HG03039 (cell line): ENCODE measurements around the gene TPH2.

Experiments used
- ATAC-seq: cut with Tn5 transposase; IDR thresholded peaks from one replicate; pipeline ENCODE4 v1.9.1; 2021; ENCODE audit warnings: mild to moderate bottlenecking, moderate library complexity; ENCODE audit not compliant: unreplicated experiment

TPH2 gene

DNA sequence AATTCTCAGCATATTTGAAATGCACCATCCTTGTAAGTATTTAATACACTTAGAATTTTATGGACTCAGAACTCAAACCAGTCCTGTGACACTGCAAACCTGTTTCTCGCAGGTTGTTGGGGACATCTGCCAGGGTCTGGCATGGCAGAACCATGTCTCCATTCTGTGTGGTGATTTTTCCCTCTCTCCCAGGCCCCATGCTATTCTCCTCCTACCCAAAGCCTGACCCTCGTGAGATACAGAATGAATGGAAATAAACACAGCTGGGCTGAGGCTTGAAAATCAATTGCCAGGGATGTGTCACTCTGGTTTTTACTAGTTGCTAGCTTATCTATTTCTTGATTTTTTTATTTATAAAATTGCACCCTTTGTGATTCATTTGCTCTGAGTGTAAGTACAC, 19.8 kb downstream of the TPH2 start:
- ATAC-seq, result no peak

DNA sequence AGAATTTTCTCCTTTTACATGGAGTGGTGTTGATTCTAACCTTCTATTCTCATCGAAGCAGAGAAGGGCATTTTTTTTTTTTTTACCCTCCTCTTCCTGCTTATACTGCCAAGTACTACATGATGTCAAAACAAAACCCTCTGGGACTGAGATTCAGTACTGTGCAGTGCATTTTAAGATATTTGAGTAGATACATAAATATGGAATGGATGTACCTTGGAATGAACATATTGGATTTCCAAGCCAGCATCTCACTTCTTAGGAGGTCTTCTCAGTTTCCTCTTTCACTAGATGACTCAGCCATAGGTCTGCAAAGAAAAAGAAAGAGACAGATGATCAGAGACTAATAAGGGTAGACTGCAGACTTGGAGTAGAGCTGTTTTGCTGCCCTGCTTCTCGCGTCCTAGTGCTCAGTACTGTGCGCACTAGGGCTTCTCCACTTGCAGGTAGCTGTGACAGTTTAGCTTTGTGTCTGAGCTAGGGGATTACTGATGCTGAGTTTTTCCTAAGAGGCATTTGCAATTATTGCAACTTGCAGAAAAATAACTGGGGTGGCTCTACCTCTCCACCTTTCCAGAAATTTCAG, 20.4 kb downstream of the TPH2 start:
- no peak for ATAC-seq

DNA sequence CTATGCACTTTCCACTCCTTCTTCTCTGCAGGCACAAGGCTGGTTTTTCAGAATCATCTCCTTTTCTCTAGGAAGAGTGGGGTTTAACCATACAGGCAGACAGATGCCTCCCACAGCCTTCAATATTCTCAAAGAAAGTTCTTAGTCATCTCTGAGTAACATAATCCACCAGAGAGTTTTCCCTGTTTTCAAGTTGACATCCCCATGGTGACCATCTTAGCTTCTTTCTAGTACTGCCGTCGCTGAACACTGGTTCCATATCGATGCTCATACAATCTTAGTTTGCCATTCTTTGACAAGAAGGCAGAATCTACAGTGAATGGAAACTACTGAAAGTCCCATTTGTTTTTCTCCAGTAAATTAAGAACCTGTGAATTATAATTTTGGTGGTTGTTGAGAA, 28.6 kb downstream of the TPH2 start:
- no peak for ATAC-seq

DNA sequence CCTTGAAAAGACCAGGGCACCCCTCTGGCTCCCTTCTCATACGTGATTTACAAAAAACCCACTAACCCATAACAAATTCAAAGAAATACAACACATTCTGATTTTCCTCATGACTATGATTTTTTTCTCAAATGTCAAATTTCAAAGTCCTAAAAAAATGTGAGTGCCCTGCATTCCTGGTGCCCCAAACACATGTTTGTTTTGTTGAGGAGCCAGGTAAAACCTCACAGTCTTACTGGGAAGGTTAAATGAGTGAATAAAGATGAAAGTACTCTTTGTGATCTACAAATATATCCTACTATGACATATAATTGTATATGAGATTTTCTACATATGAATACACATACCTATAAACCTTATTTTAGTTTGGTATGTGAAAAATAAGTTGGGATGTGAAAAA, 30.7 kb downstream of the TPH2 start:
- no peak for ATAC-seq

DNA sequence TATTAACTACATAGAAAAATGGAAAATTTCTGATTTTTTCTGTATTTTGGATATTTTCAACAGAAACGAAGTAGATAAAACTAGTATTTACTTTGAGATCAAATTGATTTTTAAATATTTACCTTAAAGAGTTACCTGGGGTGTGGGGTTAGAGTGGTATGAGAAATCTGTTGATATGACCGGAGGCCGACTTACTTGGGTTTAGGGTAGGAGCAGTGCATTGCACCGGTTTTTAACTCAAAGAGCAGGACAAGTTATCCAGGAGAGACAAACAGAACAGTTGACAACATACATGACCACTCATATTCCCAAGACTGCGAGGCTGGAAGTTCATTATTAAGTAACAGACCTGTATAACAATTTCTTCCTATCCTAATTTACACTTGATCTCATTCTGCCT, 31.4 kb downstream of the TPH2 start:
- no peak for ATAC-seq

DNA sequence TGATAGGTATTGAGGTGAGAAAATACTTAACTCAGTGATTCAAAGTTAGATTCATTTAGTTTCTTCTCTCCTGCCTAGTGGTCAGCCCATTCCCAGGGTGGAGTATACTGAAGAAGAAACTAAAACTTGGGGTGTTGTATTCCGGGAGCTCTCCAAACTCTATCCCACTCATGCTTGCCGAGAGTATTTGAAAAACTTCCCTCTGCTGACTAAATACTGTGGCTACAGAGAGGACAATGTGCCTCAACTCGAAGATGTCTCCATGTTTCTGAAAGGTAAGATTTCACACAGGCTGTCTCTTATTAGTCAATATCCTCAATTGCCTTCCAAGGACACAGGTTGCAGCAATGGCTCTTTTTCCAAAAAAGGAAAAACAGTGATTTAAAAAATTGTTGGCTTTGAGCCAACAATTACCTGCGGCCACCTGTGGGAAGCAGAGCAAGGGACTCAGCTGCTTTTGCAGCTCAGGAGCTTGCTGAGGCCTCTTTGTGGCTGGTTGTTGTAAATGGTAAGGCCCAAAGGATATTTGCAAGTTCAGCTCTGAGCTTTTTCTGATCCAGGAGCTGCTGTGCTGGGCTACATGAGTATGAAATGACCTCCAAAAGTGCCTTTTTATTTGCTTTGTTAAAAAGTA, 33.9 kb downstream of the TPH2 start:
- no peak for ATAC-seq

DNA sequence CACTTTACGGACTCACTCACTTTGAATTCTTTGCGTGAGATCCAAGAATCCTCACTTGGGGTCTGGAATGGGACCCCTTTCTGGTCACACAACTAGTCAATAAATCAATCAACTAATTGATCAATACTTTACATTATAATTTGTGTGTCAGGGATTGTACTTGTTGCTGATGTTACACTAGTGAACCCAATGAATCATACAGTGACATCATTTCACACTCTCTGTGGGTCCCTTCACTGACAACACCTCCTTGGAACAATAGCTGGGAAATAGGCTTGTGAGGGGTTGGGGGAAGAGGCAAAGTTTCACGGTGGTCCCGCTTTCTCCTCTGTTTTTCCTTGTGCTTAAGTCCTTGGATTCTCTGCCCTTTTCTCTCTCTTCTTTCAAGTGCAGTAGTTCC, 35.0 kb downstream of the TPH2 start:
- no peak for ATAC-seq

DNA sequence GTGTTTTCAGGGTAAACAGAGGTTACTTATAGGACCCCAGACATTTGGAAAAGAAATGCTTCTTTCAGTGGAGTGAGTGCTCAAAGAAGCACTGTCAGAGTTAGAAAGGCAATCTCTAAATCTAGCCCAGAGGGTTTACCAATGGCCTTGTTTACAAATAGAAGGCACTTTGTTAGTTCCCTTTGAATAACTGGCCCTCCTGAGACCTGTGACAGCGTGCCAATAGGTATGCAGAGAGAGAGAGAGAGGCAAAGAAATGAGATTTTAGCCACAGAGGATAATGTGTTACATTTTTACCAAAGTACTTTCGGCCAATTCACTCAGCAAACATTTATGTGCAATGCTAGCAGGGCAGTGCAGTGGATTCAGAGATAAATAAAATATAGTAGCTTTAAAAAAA, 41.9 kb downstream of the TPH2 start:
- no peak for ATAC-seq

DNA sequence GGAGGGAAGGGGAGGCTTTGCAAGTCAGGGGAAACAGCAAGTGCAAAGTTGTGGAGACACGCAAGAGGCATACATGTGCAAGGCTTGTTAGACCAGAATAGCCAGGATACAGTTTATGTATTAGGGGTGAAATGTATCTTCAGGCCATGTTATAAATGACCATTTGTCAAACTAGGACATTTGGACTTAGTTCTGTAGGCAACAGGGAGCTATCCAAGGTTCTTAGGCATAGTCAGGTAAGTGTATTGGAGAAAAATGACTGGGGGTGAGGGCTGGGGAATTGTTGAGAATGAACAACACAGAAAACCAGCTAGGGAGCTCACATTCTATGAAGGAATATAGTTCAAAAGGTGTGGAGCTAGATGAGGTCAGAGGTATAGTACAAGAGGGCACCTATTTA, 42.5 kb downstream of the TPH2 start:
- ATAC-seq, result no peak

DNA sequence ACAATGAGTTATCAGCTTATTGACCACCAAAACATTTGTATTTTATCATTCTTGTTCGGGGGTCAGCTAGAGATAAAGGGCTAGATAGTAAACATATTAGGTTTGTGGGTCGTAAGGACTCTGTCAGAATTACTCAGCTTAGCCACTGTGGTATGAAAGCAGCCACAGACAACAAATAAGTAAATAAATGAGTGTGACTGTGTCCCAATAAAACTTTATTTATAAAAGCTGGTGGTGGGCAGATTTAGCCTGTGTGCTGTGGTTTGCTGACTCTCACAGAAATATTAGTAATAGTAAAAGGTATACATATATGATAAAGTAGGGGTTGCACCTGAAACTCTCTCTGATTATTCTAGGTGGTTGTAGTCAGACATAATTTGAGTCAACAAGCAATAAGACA, 56.1 kb downstream of the TPH2 start:
- ATAC-seq, result no peak

DNA sequence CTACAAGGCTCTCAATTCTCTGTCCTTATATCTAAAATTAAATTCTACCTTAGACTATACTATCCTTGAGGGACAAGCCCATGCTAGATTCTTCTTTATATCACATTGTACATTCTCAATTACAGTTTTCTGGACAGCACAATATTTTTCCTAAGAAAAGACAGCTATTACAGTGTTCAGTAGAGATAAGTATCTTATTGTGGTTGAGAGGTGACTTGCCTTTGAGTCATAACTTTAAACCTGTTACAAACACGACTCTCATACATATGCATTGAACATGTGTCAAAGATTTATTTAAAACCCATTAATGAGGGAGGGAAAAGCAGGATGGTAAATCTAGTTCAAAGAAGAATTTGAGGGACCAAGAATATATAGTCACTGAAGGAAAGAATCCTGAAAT, 61.1 kb downstream of the TPH2 start:
- ATAC-seq, result no peak

DNA sequence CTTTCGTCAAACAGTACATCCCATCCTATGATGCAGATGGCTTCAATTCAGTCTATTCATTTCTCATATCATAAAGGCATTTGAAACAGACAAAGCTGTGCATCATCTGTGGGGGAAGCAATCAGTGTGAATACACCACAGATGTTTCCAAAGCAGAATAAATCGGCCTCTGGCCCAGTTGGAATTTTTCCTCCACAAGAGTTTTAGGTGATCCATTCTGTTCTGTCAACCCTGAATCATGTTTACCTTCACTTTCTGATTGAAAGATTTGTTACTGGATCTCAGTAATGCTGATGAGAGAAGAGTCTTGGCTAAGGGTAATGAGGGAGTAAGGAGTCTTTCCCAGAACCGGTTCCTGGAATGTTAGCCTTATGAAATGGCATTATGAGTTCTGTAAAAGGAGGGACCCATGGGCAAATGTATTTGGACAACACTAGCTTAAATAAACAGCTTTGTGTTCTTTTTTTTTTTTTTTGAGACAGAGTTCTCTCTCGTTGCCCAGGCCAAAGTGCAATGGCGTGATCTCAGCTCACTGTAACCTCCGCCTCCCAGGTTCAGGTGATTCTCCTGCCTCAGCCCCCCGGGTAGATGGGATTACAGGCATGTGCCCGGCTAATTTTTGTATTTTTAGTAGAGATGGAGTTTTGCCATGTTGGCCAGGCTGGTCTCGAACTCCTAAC, 62.5 kb downstream of the TPH2 start:
- ATAC-seq, result no peak

DNA sequence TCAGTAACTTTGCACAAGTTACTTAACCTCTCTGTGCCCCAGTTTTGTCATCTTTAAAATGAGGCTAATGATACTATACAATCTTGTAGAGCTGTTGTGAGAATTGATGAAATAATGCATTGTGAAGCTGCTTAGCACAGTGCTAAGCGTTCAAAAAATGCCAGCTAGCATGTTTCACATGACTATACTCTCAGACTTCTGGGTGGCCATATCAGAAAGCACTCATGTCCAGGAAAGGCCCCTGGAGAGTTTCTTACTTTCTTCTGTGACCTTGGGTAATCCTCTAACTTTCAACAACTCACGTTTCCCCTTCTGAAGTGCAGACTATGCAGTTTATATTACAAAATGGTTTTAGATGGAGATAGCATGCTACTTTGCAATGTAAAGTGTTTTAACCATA, 68.1 kb downstream of the TPH2 start:
- ATAC-seq, result no peak

DNA sequence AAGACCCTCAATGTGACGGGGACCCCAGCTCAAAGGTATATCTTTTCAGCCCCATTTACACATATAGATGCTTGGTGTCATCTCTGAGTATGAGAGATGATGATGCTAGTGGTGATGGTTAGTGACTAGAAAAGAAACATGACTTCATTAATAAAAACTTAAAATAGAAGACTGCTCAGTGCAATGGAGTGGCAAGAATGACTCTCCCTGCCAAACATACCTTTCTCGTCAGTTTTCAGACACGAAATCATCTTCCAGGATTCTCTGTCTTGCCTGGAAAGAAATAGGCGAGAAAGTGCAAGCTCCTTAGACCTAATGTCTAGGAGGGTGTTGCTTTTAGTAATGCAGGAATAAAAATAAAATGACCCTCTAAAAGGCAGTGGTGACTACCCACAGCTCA, 71.7 kb downstream of the TPH2 start:
- ATAC-seq, result no peak

DNA sequence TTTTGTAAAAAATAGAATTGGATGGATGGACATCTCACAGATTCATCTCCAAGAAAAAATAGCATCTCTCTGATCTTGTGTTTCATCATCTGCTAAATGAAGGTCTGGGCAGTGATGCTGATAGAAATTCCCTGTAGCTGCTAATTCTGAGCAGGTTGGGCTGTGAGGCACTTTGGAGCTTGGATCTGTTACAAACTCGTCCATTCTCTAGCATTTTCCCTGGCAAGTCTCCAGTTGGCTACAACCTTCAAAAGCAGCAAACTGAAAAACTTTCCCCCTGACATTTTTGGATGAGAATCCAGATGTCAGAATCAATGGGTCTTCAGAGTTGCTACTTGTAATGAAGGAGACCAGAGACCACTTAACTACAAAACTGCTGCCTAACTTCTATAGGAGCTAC, 72.7 kb downstream of the TPH2 start:
- ATAC-seq, result no peak

DNA sequence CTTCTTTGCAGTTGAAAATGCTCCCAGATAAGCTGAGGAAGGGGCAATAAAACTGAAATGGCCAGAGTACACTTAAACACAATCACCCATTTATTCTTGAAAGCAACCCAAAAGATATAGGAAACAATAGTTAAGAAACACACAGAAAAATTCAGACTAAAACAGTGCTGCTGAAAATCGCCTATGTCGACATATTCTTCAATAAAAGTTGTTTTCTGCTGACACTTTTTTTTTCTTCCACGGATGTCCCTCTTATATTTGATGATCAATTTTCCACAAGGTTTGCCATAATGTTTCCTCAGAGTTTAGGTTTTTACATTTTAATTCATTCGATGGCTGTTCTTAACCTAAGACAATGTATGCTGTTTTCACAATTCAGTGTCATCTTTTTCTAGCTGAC, 74.2 kb downstream of the TPH2 start:
- no peak for ATAC-seq

DNA sequence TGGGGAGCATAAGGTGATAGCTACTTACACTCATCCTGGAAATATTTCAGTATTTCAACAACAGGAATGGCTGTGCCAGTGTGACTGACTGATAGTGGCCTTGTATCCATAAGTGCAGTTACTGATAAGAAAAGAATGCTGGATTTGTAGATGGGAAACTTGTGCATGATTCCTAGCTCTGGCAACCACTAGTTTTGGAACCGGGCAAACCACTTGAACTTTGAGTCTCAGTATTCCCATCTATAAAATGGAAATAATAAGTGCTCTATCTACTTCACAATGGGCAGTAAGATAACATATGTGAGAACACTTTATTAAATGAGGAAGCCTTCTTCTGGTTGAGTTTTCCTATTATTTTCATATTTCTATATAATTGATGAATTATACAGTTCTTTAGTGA, 77.2 kb downstream of the TPH2 start:
- no peak for ATAC-seq

DNA sequence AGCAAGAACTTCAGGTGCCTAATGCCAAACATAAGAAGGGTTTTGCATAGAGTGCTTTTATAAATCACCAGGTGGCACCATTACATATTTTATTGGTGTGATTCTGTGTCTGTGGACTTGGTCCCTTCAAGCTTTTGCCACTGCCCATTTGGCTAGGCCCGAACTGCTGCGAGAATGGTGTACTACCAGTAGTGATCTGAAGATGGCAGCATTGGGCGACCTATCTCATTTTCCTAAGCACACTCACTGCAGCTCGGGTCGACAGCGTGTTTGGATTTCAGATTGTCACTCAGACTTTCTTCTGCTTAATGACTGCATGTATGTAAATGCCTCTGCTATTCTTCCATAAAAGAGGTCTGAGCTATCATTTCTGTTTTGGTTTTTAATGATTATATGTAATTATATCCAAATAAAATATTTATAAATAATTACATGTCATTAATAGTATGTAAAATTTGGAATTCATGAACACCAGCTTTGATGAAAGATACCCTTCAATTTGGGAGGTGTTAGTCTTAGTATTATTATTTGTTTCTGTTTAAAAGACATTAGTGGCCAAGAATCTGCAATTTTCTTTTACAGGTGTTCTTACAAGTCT, 78.5 kb downstream of the TPH2 start:
- peak; percentile 98 for ATAC-seq

DNA sequence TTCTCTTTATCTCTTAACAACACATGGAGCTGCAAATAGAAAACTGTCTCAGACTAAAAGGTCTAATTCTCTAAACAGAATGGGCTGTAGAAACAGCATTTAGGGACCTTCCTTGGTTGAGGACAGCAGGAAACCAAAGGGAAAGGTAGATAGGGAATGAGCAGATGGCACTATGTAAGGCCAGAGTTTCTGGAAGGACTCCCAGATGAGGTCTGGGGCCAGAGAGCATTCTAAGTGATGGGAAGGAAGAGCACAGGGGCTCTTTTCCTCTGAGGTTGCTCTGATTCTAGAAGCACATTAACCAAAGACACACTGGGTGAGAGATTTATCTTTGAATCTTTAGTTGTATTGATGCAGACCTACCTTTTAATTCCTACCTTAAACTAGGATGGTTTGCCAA, 79.4 kb downstream of the TPH2 start:
- no peak for ATAC-seq

DNA sequence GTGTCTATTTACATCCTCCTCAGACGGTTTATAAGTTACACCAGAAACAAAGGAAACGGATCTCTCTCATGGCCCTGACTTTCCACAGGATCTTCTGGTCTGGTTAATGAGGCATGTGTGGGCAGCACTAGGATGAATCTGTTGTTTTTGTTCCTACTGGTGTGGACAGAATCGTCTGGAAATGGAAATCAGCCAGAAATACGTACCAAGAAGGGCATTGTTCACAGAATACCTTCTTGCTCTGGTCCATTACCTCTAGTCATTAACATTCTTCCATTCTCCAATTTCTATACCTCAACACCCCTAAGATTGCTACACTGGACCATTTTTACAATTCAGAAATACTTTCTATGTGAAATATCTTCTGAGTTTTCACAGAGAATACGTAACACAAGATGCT, 86.0 kb downstream of the TPH2 start:
- no peak for ATAC-seq

DNA sequence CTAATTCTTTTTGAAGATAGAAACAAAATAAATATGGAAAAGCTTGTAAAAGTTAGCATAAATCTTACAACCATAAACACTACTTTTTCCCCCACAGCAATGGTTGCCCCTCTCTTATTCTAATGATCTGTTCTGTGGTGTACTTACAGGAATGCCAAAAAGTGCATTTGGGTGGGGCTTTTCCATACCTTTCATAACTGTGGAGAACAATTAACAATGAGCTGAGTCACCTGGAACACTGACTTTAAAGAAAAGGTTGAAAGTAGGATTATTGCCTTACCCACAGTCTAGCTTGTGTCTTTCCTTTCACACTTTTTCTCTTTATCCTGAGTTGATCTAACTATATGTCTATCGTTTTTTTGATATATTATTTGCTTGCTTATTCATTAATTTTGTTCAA, 86.9 kb downstream of the TPH2 start:
- no peak for ATAC-seq

DNA sequence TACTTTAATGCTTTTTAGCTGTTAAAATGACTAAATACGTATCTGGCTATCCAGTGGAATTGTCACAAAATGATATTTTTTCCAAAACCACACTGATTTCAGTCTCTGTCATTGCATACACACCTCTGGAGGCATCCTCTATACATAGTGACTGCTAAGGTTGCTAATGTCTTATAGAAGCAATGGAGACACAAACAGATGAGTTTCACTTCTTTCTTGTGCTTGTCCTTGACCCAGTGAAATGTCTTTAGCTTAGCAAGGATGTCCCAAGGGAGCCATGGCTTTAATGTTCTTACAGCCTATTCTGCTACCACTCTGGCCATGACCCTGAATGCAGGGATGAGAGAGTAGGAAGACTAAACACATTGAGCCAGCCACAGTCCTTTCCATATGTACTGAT, 90.3 kb downstream of the TPH2 start:
- ATAC-seq, result no peak
